PC-3 (cell line): Measurements from ENCODE around the gene CDKN2B-AS1. TPM values are rescaled to one million over a fixed set of nuclear protein-coding genes. Genes with fewer than 3 reads are reported as not detected.
A peak's percentile ranks its signal among the peaks of the same experiment; 100 is the strongest.

ENCODE experiments used
- ATAC-seq: fragments of 200-7000 bp; cut with Tn5 transposase; 2 replicates; pipeline ENCODE4 v1.9.1; 2020; ENCODE audit warnings: mild to moderate bottlenecking, moderate library complexity
- BruUV-seq: library from RNA; stranded (reverse); fragments of 400-500 nt; replicated peaks from 2 replicates; lab custom pipeline; 2021; lab: Mats Ljungman, UMichigan
- CTCF ChIA-PET: fragments of 300-600 bp; sonication (Branson Sonifier 250); formaldehyde crosslinking; loops from one replicate; lab custom pipeline; 2022; ENCODE audit warnings: antibody characterized with exemption; lab: Charles Lee
- POLR2A ChIA-PET: fragments of 300-600 bp; sonication (Branson Sonifier 250); formaldehyde crosslinking; loops from one replicate; lab custom pipeline; 2022; ENCODE audit warnings: antibody characterized with exemption; ENCODE audit not compliant: unreplicated experiment; lab: Charles Lee
- DNase-seq: peaks from one replicate; pipeline ENCODE4 v3.0.0-alpha.2; 2015
- H2AFZ ChIP-seq: fragments of 300-600 bp; sonication (generic); 2 replicates; pipeline ENCODE4 v1.6.0; 2016; ENCODE audit warnings: antibody characterized with exemption, low read length
- H3F3A ChIP-seq: fragments of 300-600 bp; sonication (generic); one replicate; pipeline ENCODE4 v1.6.0; 2017; ENCODE audit warnings: antibody characterized with exemption, low read length, control low read depth, mild to moderate bottlenecking; ENCODE audit not compliant: unreplicated experiment
- H3K27ac ChIP-seq: fragments of 300-600 bp; sonication (generic); 2 replicates; pipeline ENCODE4 v1.5.1; 2016; ENCODE audit warnings: mild to moderate bottlenecking, low read length
- H3K27me3 ChIP-seq: fragments of 300-600 bp; sonication (generic); 2 replicates; pipeline ENCODE4 v1.6.1; 2016; ENCODE audit warnings: low read length, mixed read lengths
- H3K36me3 ChIP-seq: fragments of 300-600 bp; sonication (generic); 2 replicates; pipeline ENCODE4 v1.6.1; 2016; ENCODE audit warnings: low read depth, mixed run types, low read length, mixed read lengths
- H3K4me1 ChIP-seq: fragments of 300-600 bp; sonication (generic); 2 replicates; pipeline ENCODE4 v1.5.1; 2016; ENCODE audit warnings: low read length; ENCODE audit not compliant: insufficient read depth
- H3K4me2 ChIP-seq: fragments of 300-600 bp; sonication (generic); 2 replicates; pipeline ENCODE4 v1.6.0; 2016; ENCODE audit warnings: low read length
- H3K4me3 ChIP-seq: fragments of 300-600 bp; sonication (generic); 2 replicates; pipeline ENCODE4 v1.5.1; 2016; ENCODE audit warnings: mild to moderate bottlenecking, low read length, mixed read lengths
- H3K79me2 ChIP-seq: fragments of 300-600 bp; sonication (generic); 2 replicates; pipeline ENCODE4 v1.6.1; 2017; ENCODE audit warnings: low read length, mixed read lengths
- H3K9ac ChIP-seq: fragments of 300-600 bp; sonication (generic); 2 replicates; pipeline ENCODE4 v1.6.0; 2016; ENCODE audit warnings: mild to moderate bottlenecking, low read length
- H3K9me2 ChIP-seq: fragments of 300-600 bp; sonication (generic); replicated peaks from 2 replicates; pipeline ENCODE4 v1.6.1; 2016; ENCODE audit warnings: mixed run types, low read length, mixed read lengths
- H3K9me3 ChIP-seq: fragments of 300-600 bp; sonication (generic); 2 replicates; pipeline ENCODE4 v1.6.1; 2016; ENCODE audit warnings: low read length, mixed read lengths
- H4K20me1 ChIP-seq: fragments of 300-600 bp; sonication (generic); 2 replicates; pipeline ENCODE4 v1.6.1; 2016; ENCODE audit warnings: low read length, mixed read lengths
- EZH2 ChIP-seq: fragments of 300-600 bp; sonication (generic); IDR thresholded peaks from one replicate; pipeline ENCODE4 v1.6.1; 2017; ENCODE audit warnings: antibody characterized with exemption, mild to moderate bottlenecking, low read length; ENCODE audit not compliant: unreplicated experiment
- EZH2phosphoT487 ChIP-seq: fragments of 300-600 bp; sonication (generic); IDR thresholded peaks from 2 replicates; pipeline ENCODE4 v1.6.1; 2018; ENCODE audit warnings: mild to moderate bottlenecking, antibody characterized with exemption, low read length, borderline replicate concordance
- intact Hi-C: fragments of 100-400 bp; cut with micrococcal nuclease; formaldehyde crosslinking; loops from 2 replicates; pipeline ENCODE4 v1.9.0; 2023
- total RNA-seq: library from RNA; depleted of rRNA; stranded (reverse); fragments of >200 nt; gene quantifications from 2 replicates; pipeline ENCODE4 v1.2.3, GENCODE V29; 2014
- TF ChIP-seq, protein P1 (sequence below): fragments of 300-600 bp; sonication (generic); conservative IDR thresholded peaks from 2 replicates; pipeline ENCODE4 v1.5.1; 2017; ENCODE audit warnings: antibody characterized with exemption, low read depth, mild to moderate bottlenecking, low read length

The CDKN2B-AS1 gene
- total RNA-seq, 1 experiment from 2014 or later, result 2.0 TPM

DNA sequence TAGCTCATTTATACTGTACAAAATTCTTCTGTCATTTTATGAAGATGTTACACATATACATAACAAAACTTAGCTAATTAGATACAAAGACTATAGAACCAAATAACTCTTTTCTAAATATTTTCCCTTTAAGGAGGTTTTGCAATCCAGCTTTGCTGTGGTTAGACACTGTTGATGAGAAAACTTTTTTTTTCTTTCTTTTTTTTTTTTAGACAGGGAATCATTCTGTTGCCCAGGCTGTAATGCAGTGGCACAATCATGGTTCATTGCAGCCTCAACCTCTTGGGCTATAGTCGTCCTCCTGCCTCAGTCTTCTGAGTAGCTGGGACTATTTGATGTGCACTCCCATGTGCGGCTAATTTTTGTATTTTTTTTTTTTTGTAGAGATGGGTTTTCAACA is 53.0 kb downstream of the CDKN2B-AS1 start:
- H2AFZ ChIP-seq, result no peak overlapping the region
- no peak overlapping the region for H3K27ac ChIP-seq
- ATAC-seq, result no peak
- DNase-seq, result no peak
- H3F3A ChIP-seq, result no peaks in the 10 kb centered on the region
- no peaks in the 10 kb centered on the region for H3K79me2 ChIP-seq
- peaks cover 59% of the 10 kb centered on the region for H3K4me1 ChIP-seq
- no peak for TF ChIP-seq EZH2phosphoT487
- TF ChIP-seq, protein P1, sequence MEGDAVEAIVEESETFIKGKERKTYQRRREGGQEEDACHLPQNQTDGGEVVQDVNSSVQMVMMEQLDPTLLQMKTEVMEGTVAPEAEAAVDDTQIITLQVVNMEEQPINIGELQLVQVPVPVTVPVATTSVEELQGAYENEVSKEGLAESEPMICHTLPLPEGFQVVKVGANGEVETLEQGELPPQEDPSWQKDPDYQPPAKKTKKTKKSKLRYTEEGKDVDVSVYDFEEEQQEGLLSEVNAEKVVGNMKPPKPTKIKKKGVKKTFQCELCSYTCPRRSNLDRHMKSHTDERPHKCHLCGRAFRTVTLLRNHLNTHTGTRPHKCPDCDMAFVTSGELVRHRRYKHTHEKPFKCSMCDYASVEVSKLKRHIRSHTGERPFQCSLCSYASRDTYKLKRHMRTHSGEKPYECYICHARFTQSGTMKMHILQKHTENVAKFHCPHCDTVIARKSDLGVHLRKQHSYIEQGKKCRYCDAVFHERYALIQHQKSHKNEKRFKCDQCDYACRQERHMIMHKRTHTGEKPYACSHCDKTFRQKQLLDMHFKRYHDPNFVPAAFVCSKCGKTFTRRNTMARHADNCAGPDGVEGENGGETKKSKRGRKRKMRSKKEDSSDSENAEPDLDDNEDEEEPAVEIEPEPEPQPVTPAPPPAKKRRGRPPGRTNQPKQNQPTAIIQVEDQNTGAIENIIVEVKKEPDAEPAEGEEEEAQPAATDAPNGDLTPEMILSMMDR, result no peak
- no peak for TF ChIP-seq EZH2
- H3K4me3 ChIP-seq, result no peak overlapping the region
- H4K20me1 ChIP-seq, result no peaks in the 10 kb centered on the region
- POLR2A ChIA-PET, result no interaction called here
- H3K9me2 ChIP-seq, result no peaks in the 10 kb centered on the region
- no peaks in the 10 kb centered on the region for H3K27me3 ChIP-seq
- no peak overlapping the region for H3K9ac ChIP-seq
- H3K9me3 ChIP-seq, result no peaks in the 10 kb centered on the region
- no TSS peak for BruUV-seq
- no peak overlapping the region for H3K4me2 ChIP-seq
- intact Hi-C loops, result no loop called here
- CTCF ChIA-PET, result no interaction called here
- no peaks in the 10 kb centered on the region for H3K36me3 ChIP-seq

DNA sequence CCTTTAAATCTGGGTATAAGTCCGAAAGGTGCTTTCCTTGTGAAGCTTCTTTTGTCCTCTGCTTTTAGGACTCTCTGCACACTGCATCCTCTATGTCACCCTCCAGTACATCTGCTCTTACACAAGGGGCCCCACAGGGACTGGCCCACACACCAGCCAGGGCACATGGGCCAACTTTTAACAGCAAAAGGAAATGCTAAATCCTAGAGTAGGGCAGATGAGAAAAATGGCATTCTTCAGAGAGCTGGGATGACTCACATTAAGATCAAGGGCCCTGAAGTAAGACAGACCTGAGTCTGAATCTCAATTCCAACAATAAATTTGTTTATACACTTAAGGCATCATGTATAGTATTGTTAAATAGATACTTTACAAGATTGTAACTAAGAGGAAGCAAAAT is 54.8 kb downstream of the CDKN2B-AS1 start:
- H3K79me2 ChIP-seq, result no peaks in the 10 kb centered on the region
- no peaks in the 10 kb centered on the region for H3K27me3 ChIP-seq
- no peak overlapping the region for H2AFZ ChIP-seq
- TF ChIP-seq EZH2 (no peak), EZH2phosphoT487 (no peak)
- TF ChIP-seq, protein P1, result no peak
- H3K4me2 ChIP-seq, result no peak overlapping the region
- no peaks in the 10 kb centered on the region for H3K9me3 ChIP-seq
- no peaks in the 10 kb centered on the region for H4K20me1 ChIP-seq
- H3K36me3 ChIP-seq, result no peaks in the 10 kb centered on the region
- no peak overlapping the region for H3K4me3 ChIP-seq
- no TSS peak for BruUV-seq
- peaks cover 60% of the 10 kb centered on the region for H3K4me1 ChIP-seq
- H3F3A ChIP-seq, result no peaks in the 10 kb centered on the region
- H3K27ac ChIP-seq, result peak overlapping the region; percentile 53
- DNase-seq (peak; percentile 34), ATAC-seq (peak; percentile 26; the same call in 1 of the 2 replicates)
- POLR2A ChIA-PET, result interaction anchor here (0.6 kb wide), 1 partner anchor 8 kb away, joined by 3 read pairs; no protein-coding TSS in a partner anchor
- peak overlapping the region; percentile 19; the same call in 1 of the 2 replicates for H3K9ac ChIP-seq
- no peaks in the 10 kb centered on the region for H3K9me2 ChIP-seq
- CTCF ChIA-PET, result no interaction called here
- intact Hi-C loops, result no loop called here

DNA sequence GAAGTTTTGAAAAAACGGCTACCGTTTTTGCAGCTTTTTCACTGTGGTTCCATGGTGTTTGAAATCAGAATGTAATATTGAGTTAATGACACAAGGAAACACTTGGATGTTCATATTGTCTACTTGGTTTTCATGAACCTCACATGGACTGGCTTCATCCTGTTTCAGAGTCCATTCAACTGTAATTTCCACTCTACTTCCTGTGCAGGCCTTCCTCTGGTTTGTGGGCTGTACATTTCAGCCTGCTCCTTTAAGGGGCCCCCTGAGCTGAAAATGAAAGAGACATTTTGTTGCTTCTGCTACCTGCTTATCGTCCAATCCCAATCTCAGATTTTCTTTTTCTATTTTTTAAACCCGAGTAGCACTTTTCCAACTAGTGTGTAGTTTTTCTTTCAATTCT is 56.3 kb downstream of the CDKN2B-AS1 start:
- BruUV-seq, result no TSS peak
- DNase-seq (no peak), ATAC-seq (no peak)
- Histone ChIP-seq H3K4me3 (no peak overlapping the region), H2AFZ (no peak overlapping the region), H3K36me3 (no peaks in the 10 kb centered on the region), H4K20me1 (no peaks in the 10 kb centered on the region), H3K4me2 (no peak overlapping the region), H3K79me2 (no peaks in the 10 kb centered on the region), H3K27me3 (no peaks in the 10 kb centered on the region), H3K9me2 (no peaks in the 10 kb centered on the region), H3F3A (no peaks in the 10 kb centered on the region), H3K9ac (peak overlapping the region; percentile 73; the same call in 1 of the 2 replicates), H3K4me1 (peaks cover 56% of the 10 kb centered on the region), H3K27ac (peak overlapping the region; percentile 100; the same call in 1 of the 2 replicates), H3K9me3 (no peaks in the 10 kb centered on the region)
- intact Hi-C loops, result loop anchor here (5.0 kb wide), 1 partner anchor 51 kb away; no protein-coding TSS in a partner anchor
- CTCF ChIA-PET, result interaction anchor here (0.7 kb wide), 1 partner anchor 42 kb away, joined by 3 read pairs; the partner anchor contains the start of gene CDKN2B
- POLR2A ChIA-PET, result no interaction called here
- no peak for TF ChIP-seq EZH2
- no peak for TF ChIP-seq EZH2phosphoT487
- TF ChIP-seq, protein P1, result no peak
